Liver (tissue), 9 donors: ENCODE measurements around the gene CDH4. TPM values are rescaled to one million over a fixed set of nuclear protein-coding genes. Genes with fewer than 3 reads are reported as not detected.

Experiments
- DNase-seq: peaks from one replicate; pipeline ENCODE4 v3.0.0-alpha.2; 2017; ENCODE audit warnings: low spot score
- H3K27ac ChIP-seq, 2 donors: one replicate each; pipeline ENCODE4 v1.7.0; 2013; ENCODE audit warnings: inconsistent platforms in 2 of 2, low read length in 2 of 2, control low read depth in 1 of 2, low read depth in 1 of 2, mild to moderate bottlenecking in 1 of 2
- H3K27me3 ChIP-seq, 4 donors: one replicate each; pipeline versions ENCODE4 v1.6.1 to v1.7.0; 2013; ENCODE audit warnings: low read length in 3 of 4, inconsistent platforms in 1 of 4, mild to moderate bottlenecking in 1 of 4, moderate library complexity in 1 of 4; ENCODE audit not compliant: control insufficient read depth in 4 of 4, insufficient read depth in 4 of 4
- H3K36me3 ChIP-seq, 4 donors: one replicate each; pipeline versions ENCODE4 v1.6.1 to v1.7.0; 2013; ENCODE audit warnings: low read length in 3 of 4, mild to moderate bottlenecking in 3 of 4, low read depth in 1 of 4, moderate library complexity in 1 of 4; ENCODE audit not compliant: control insufficient read depth in 4 of 4, insufficient read depth in 3 of 4
- H3K4me1 ChIP-seq, 4 donors: one replicate each; pipeline versions ENCODE4 v1.6.1 to v1.7.0; 2013; ENCODE audit warnings: low read length in 3 of 4, mild to moderate bottlenecking in 3 of 4, moderate library complexity in 1 of 4; ENCODE audit not compliant: control insufficient read depth in 4 of 4, insufficient read depth in 4 of 4
- H3K4me3 ChIP-seq, 3 donors: one replicate each; pipeline versions ENCODE4 v1.6.1 to v1.7.0; 2013; ENCODE audit warnings: low read length in 3 of 3, control low read depth in 1 of 3, low read depth in 1 of 3, mild to moderate bottlenecking in 1 of 3
- H3K9ac ChIP-seq, 2 donors: one replicate each; pipeline ENCODE4 v1.7.0; 2013; ENCODE audit warnings: low read length in 2 of 2, mild to moderate bottlenecking in 2 of 2, moderate library complexity in 2 of 2, control low read depth in 1 of 2, low read depth in 1 of 2
- H3K9me3 ChIP-seq, 4 donors: one replicate each; pipeline versions ENCODE4 v1.6.1 to v1.7.0; 2013; ENCODE audit warnings: low read length in 3 of 4; ENCODE audit not compliant: control insufficient read depth in 4 of 4
- HNF4A ChIP-seq, 2 donors: conservative IDR thresholded peaks; 2 replicates each; pipeline ENCODE4 v1.6.1; 2016; ENCODE audit warnings: antibody characterized with exemption in 2 of 2, mild to moderate bottlenecking in 2 of 2
- REST ChIP-seq: IDR thresholded peaks from 2 replicates; pipeline ENCODE4 v1.6.1; 2016; ENCODE audit warnings: antibody characterized with exemption, mild to moderate bottlenecking
- SP1 ChIP-seq: IDR thresholded peaks from 2 replicates; pipeline ENCODE4 v1.6.1; 2018; ENCODE audit warnings: antibody characterized with exemption, mild to moderate bottlenecking
- TAF1 ChIP-seq: conservative IDR thresholded peaks from 2 replicates; pipeline ENCODE4 v1.6.1; 2016; ENCODE audit warnings: antibody characterized with exemption, mild to moderate bottlenecking
- YY1 ChIP-seq: IDR thresholded peaks from 2 replicates; pipeline ENCODE4 v1.6.1; 2016; ENCODE audit warnings: antibody characterized with exemption, mild to moderate bottlenecking
- WGBS: extraction: QIAGEN DNeasy Blood & Tissue Kit; methylation state at CpG from one replicate; pipeline ENCODE4 v1.1.7; 2013; 5-methylcytosine and 5-hydroxymethylcytosine counted together
- polyA plus RNA-seq, 2 donors: library from polyadenylated mRNA; stranded (reverse) in 1 of 2; unstranded in 1 of 2; fragments of 200-250 nt in 1 of 2; fragments of >200 nt in 1 of 2; fragmentation: Nextera tagmentation in 1 of 2; extraction: Ambion mirVana in 1 of 2; gene quantifications; one replicate each; pipeline versions ENCODE4 v1.2.1 to v1.2.3, GENCODE V29; 2013 to 2015
- total RNA-seq, 2 donors: library from RNA; depleted of rRNA; stranded (reverse); fragments of >200 nt; gene quantifications; one replicate each; pipeline ENCODE4 v1.2.3, GENCODE V29; 2014
- TF ChIP-seq, protein P1 (sequence below): fragments of 150-350 bp; IDR thresholded peaks from 2 replicates; pipeline ENCODE4 v1.5.1; 2017; ENCODE audit warnings: improper control_type of control experiment, low read depth, low read length; ENCODE audit not compliant: missing input control
- TF ChIP-seq, protein P2 (sequence below): IDR thresholded peaks from 2 replicates; pipeline ENCODE4 v1.6.1; 2016; ENCODE audit warnings: antibody characterized with exemption
- TF ChIP-seq, protein P3 (sequence below): IDR thresholded peaks from 2 replicates; pipeline ENCODE4 v1.6.1; 2016; ENCODE audit warnings: antibody characterized with exemption
- donor health status: healthy.
- donor health status: healthy.
- donor health status: healthy.
- donor health status: healthy.
- donor health status: healthy.

The CDH4 gene
- total and polyA plus RNA-seq, 4 donors, result 0.03 to 0.25 (median 0.19) TPM; not detected in 1

GRCh38 chr20:61299104-61299503 is 47.0 kb downstream of the CDH4 start:
- TF ChIP-seq, protein P1, sequence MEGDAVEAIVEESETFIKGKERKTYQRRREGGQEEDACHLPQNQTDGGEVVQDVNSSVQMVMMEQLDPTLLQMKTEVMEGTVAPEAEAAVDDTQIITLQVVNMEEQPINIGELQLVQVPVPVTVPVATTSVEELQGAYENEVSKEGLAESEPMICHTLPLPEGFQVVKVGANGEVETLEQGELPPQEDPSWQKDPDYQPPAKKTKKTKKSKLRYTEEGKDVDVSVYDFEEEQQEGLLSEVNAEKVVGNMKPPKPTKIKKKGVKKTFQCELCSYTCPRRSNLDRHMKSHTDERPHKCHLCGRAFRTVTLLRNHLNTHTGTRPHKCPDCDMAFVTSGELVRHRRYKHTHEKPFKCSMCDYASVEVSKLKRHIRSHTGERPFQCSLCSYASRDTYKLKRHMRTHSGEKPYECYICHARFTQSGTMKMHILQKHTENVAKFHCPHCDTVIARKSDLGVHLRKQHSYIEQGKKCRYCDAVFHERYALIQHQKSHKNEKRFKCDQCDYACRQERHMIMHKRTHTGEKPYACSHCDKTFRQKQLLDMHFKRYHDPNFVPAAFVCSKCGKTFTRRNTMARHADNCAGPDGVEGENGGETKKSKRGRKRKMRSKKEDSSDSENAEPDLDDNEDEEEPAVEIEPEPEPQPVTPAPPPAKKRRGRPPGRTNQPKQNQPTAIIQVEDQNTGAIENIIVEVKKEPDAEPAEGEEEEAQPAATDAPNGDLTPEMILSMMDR, result no peak
- no peak for TF ChIP-seq TAF1
- no peak for TF ChIP-seq REST
- TF ChIP-seq YY1, result no peak
- TF ChIP-seq, protein P2, sequence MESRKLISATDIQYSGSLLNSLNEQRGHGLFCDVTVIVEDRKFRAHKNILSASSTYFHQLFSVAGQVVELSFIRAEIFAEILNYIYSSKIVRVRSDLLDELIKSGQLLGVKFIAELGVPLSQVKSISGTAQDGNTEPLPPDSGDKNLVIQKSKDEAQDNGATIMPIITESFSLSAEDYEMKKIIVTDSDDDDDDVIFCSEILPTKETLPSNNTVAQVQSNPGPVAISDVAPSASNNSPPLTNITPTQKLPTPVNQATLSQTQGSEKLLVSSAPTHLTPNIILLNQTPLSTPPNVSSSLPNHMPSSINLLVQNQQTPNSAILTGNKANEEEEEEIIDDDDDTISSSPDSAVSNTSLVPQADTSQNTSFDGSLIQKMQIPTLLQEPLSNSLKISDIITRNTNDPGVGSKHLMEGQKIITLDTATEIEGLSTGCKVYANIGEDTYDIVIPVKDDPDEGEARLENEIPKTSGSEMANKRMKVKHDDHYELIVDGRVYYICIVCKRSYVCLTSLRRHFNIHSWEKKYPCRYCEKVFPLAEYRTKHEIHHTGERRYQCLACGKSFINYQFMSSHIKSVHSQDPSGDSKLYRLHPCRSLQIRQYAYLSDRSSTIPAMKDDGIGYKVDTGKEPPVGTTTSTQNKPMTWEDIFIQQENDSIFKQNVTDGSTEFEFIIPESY, result no peak
- DNase-seq, result no peak
- H3K4me1 ChIP-seq, result no peaks in the 10 kb centered on the region
- H3K9ac ChIP-seq, result no peak overlapping the region
- no peak overlapping the region for H3K4me3 ChIP-seq
- H3K36me3 ChIP-seq, result no peaks in the 10 kb centered on the region
- H3K27me3 ChIP-seq, result peaks cover 0 to 6% (median 1%) of the 10 kb centered on the region in 4 donors
- 75% methylated on average over 11 of the region's 11 CpGs for WGBS
- H3K27ac ChIP-seq, result no peak overlapping the region
- no peaks in the 10 kb centered on the region for H3K9me3 ChIP-seq

DNA sequence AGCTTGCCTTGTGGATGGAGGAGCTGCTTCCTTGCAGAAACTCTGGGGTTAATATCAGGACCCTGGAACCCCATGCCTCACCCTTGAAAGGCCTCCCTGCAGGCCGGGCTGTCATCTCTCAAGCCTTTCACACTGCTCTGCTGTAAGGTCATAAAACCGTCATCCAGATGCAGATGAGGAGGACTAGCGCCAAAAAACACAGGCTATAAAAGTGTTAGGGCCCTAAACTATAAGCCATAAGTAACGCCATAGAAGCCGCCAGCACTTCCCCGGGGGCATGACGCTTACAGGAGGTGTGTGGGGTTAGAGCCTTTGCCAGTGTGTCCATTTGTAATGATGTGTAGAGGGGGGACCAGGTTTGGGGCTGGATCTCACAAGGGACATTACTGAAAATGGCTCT is 47.6 kb downstream of the CDH4 start:
- Histone ChIP-seq H3K9me3 (no peaks in the 10 kb centered on the region), H3K4me1 (no peaks in the 10 kb centered on the region), H3K36me3 (no peaks in the 10 kb centered on the region), H3K27me3 (peaks cover 0 to 6% (median 1%) of the 10 kb centered on the region in 4 donors), H3K9ac (no peak overlapping the region), H3K4me3 (no peak overlapping the region), H3K27ac (no peak overlapping the region)
- DNase-seq, result no peak
- TF ChIP-seq, protein P3, sequence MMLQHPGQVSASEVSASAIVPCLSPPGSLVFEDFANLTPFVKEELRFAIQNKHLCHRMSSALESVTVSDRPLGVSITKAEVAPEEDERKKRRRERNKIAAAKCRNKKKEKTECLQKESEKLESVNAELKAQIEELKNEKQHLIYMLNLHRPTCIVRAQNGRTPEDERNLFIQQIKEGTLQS, result no peak
- TF ChIP-seq SP1 (no peak), HNF4A (conservative IDR thresholded peaks at IDR 0.05) (no peak), TAF1 (no peak), REST (no peak)
- WGBS, result 59% methylated on average over 7 of the region's 7 CpGs
